Spleen (tissue), 11 donors: Measurements from ENCODE around the gene ZCCHC7. TPM values are rescaled to one million over a fixed set of nuclear protein-coding genes. Genes with fewer than 3 reads are reported as not detected.
"Not testable (repeated sequence)": the region's sequence is repeated elsewhere in the genome, so short reads cannot be mapped to it uniquely, and the experiment has no call there.

ENCODE experiments used
- DNase-seq: peaks from one replicate; pipeline ENCODE4 v3.0.0-alpha.2; 2020
- H3K27ac ChIP-seq, 8 donors: fragments of 200-600 bp; sonication (generic) in 7 of 8; 1 replicate in 4 of 8; 2 replicates in 4 of 8; pipeline versions ENCODE4 v1.5.0 to v1.8.0; 2016 to 2021; ENCODE audit warnings: inconsistent platforms in 4 of 8, mild to moderate bottlenecking in 4 of 8, moderate library complexity in 1 of 8
- H3K27me3 ChIP-seq, 7 donors: fragments of 200-600 bp; sonication (generic) in 6 of 7; replicated peaks in 1 of 7; 1 replicate in 4 of 7; 2 replicates in 3 of 7; pipeline versions ENCODE4 v1.5.0 to v1.8.0; 2016 to 2021; ENCODE audit warnings: inconsistent platforms in 3 of 7, mild to moderate bottlenecking in 1 of 7
- H3K36me3 ChIP-seq, 6 donors: fragments of 200-600 bp; sonication (generic) in 5 of 6; 1 replicate in 4 of 6; 2 replicates in 2 of 6; pipeline versions ENCODE4 v1.5.0 to v1.8.0; 2016 to 2021; ENCODE audit warnings: inconsistent platforms in 2 of 6
- H3K4me1 ChIP-seq, 6 donors: fragments of 200-600 bp; sonication (generic) in 5 of 6; 1 replicate in 3 of 6; 2 replicates in 3 of 6; pipeline versions ENCODE4 v1.5.0 to v1.8.0; 2016 to 2021; ENCODE audit warnings: inconsistent platforms in 3 of 6
- H3K4me3 ChIP-seq, 8 donors: fragments of 200-600 bp; sonication (generic) in 7 of 8; 1 replicate in 4 of 8; 2 replicates in 4 of 8; pipeline versions ENCODE4 v1.5.0 to v1.8.0; 2016 to 2021; ENCODE audit warnings: inconsistent platforms in 4 of 8, mild to moderate bottlenecking in 4 of 8, moderate library complexity in 2 of 8
- H3K9me3 ChIP-seq, 8 donors: fragments of 200-600 bp; sonication (generic) in 7 of 8; 1 replicate in 4 of 8; 2 replicates in 4 of 8; pipeline versions ENCODE4 v1.5.0 to v1.8.0; 2016 to 2021; ENCODE audit warnings: inconsistent platforms in 4 of 8
- CTCF ChIP-seq, 11 experiments: fragments of 200-600 bp in 7 of 11; fragments of 450-650 bp in 4 of 11; sonication (generic) in 4 of 11; IDR thresholded peaks in 8 of 11; conservative IDR thresholded peaks in 3 of 11; 1 replicate in 7 of 11; 2 replicates in 4 of 11; pipeline versions ENCODE4 v1.4.0 to v1.8.0; 2016 to 2021; ENCODE audit warnings: antibody characterized with exemption in 11 of 11, inconsistent platforms in 4 of 11, mild to moderate bottlenecking in 1 of 11
- POLR2A ChIP-seq, 3 donors: fragments of 450-650 bp; IDR thresholded peaks; one replicate each; pipeline ENCODE4 v1.5.1; 2017; ENCODE audit warnings: antibody characterized with exemption in 3 of 3, mild to moderate bottlenecking in 1 of 3
- POLR2AphosphoS5 ChIP-seq, 3 donors: sonication (generic); formaldehyde crosslinking; IDR thresholded peaks; one replicate each; pipeline ENCODE4 v1.5.1; 2017; ENCODE audit warnings: antibody characterized with exemption in 3 of 3
- WGBS, 5 donors: extraction: QIAGEN DNeasy Blood & Tissue Kit in 3 of 5; methylation state at CpG; one replicate each; pipeline versions ENCODE4 v1.1.5 to v1.1.7; 2013 to 2018; 5-methylcytosine and 5-hydroxymethylcytosine counted together
- intact Hi-C: fragments of 100-400 bp; cut with DNase I; formaldehyde crosslinking; loops from one replicate; pipeline ENCODE4 v1.15.0; 2023; ENCODE audit warnings: low total_unique reads
- polyA plus RNA-seq, 3 donors: library from polyadenylated mRNA; stranded (reverse); fragments of 200-250 nt; gene quantifications; one replicate each; pipeline ENCODE4 v1.2.1, GENCODE V29; 2013
- total RNA-seq, 7 donors: library from RNA; depleted of rRNA in 3 of 7; stranded (reverse); fragments of >200 nt in 3 of 7; fragmentation: NEBNext Ultra II Directional in 4 of 7; extraction: Animal tissue kit (Norgen Biotek cat#: 25700) in 4 of 7; gene quantifications; one replicate each; pipeline versions ENCODE4 v1.1.0 to v1.2.1, GENCODE V29; 2016 to 2021
- donor health status: healthy with polysubstance abuse.
- donor health status: DM: no; HTN: no; CAD: no; lungs with moderate emphysema.
- donor health status: DM: no; HTN: no; CAD: no.
- donor health status: Bipolar disorder and iron deficiency.
- donor health status: healthy.
- donor health status: DM: no; HTN: no; CAD: no.
- donor health status: DM: yes; HTN: yes; CAD: no.

Gene ZCCHC7
- total and polyA plus RNA-seq, 10 donors, result 17.0 to 50.6 (median 38.1) TPM

- Histone ChIP-seq H3K4me1 (peaks cover 0 to 16% (median 0%) of the 10 kb centered on the region in 6 donors), H3K36me3 (peaks cover 0 to 60% (median 3%) of the 10 kb centered on the region in 6 donors), H3K27ac (peak overlapping the region in 2 of 8 donors; percentile 28 to 39), H3K27me3 (no peaks in the 10 kb centered on the region), H3K9me3 (no peaks in the 10 kb centered on the region), H3K4me3 (no peak overlapping the region)
- TF ChIP-seq POLR2AphosphoS5 (IDR thresholded peaks at IDR 0.05) (no peak), CTCF (IDR thresholded peaks at IDR 0.05 in 8 of 11, conservative IDR thresholded peaks at IDR 0.05 in 3 of 11) (no peak), POLR2A (IDR thresholded peaks at IDR 0.05) (no peak)
- WGBS, 5 donors, result 73 to 88% (median 79%) methylated on average over 4 of the region's 4 CpGs
- intact Hi-C loops, result no loop called here
- DNase-seq, result no peak
These were observed 42.9 kb downstream of the ZCCHC7 start for GRCh38 chr9:37163299-37163698.

- H3K4me1 ChIP-seq, result peaks cover 0 to 16% (median 0%) of the 10 kb centered on the region in 6 donors
- H3K4me3 ChIP-seq, H3K27ac ChIP-seq, intact Hi-C loops, H3K27me3 ChIP-seq, H3K9me3 ChIP-seq, DNase-seq: not testable (repeated sequence)
- H3K36me3 ChIP-seq, result peaks cover 0 to 63% (median 3%) of the 10 kb centered on the region in 6 donors
- 97 to 100% (median 99%) methylated on average over 4 of the region's 4 CpGs for WGBS, 5 donors
These were observed 44.0 kb downstream of the ZCCHC7 start for GRCh38 chr9:37164335-37164734.

DNA sequence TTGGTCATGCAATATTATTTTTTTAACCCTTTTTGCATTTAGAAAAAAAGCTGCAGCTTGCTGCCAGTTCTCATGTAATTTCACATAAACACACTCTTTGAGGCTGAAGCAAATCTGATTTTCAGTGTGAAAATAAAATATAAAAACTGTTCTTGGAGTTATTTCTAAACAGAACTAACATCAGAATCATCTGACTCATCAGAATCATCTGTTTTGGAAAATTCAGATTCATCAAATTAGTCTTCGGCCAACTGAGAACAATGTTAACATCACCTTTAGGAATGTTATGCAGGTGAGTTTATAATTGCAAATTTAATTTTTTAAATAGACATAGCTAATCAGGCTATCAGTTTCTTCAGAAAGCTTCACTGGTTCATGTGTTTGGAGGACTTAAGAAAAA is 45.3 kb downstream of the ZCCHC7 start:
- Histone ChIP-seq H3K36me3 (peaks cover 0 to 52% (median 3%) of the 10 kb centered on the region in 6 donors), H3K4me3 (no peak overlapping the region), H3K27ac (no peak overlapping the region), H3K27me3 (no peaks in the 10 kb centered on the region), H3K4me1 (peaks cover 0 to 16% (median 0%) of the 10 kb centered on the region in 6 donors), H3K9me3 (no peaks in the 10 kb centered on the region)
- intact Hi-C loops, result no loop called here
- 96 to 98% (median 98%) methylated on average over 1 of the region's 1 CpG for WGBS, 5 donors
- TF ChIP-seq POLR2A (IDR thresholded peaks at IDR 0.05) (no peak), CTCF (IDR thresholded peaks at IDR 0.05 in 8 of 11, conservative IDR thresholded peaks at IDR 0.05 in 3 of 11) (no peak), POLR2AphosphoS5 (IDR thresholded peaks at IDR 0.05) (no peak)
- no peak for DNase-seq

GRCh38 chr9:37167456-37168047 is 47.2 kb downstream of the ZCCHC7 start:
- no peak overlapping the region for H3K4me3 ChIP-seq
- H3K9me3 ChIP-seq, result no peaks in the 10 kb centered on the region
- H3K36me3 ChIP-seq, result peaks cover 0 to 34% (median 2%) of the 10 kb centered on the region in 6 donors
- no peak for TF ChIP-seq POLR2AphosphoS5 (IDR thresholded peaks at IDR 0.05)
- no peak for TF ChIP-seq POLR2A (IDR thresholded peaks at IDR 0.05)
- no peak for TF ChIP-seq CTCF (IDR thresholded peaks at IDR 0.05 in 8 of 11, conservative IDR thresholded peaks at IDR 0.05 in 3 of 11)
- H3K27ac ChIP-seq, result no peak overlapping the region
- no peak for DNase-seq
- H3K4me1 ChIP-seq, result peaks cover 0 to 16% (median 0%) of the 10 kb centered on the region in 6 donors
- intact Hi-C loops, result no loop called here
- WGBS, 5 donors, result 94 to 99% (median 97%) methylated on average over 2 of the region's 2 CpGs
- no peaks in the 10 kb centered on the region for H3K27me3 ChIP-seq
